OCI-LY1 (cell line): ENCODE measurements around the gene NPW.
"Not testable (repeated sequence)": the region's sequence is repeated elsewhere in the genome, so short reads cannot be mapped to it uniquely, and the experiment has no call there.

Source experiments
- H2AFZ ChIP-seq: fragments of 200-600 bp; sonication (generic), shearing (Covaris generic); 2 replicates; pipeline ENCODE4 v1.6.0; 2014; ENCODE audit warnings: antibody characterized with exemption, mild to moderate bottlenecking, low read length
- H3F3A ChIP-seq: fragments of 200-600 bp; sonication (generic), shearing (Covaris generic); 2 replicates; pipeline ENCODE4 v1.6.0; 2014; ENCODE audit warnings: mild to moderate bottlenecking, antibody characterized with exemption, low read length, moderate library complexity; ENCODE audit not compliant: insufficient read depth
- H3K27ac ChIP-seq: fragments of 200-600 bp; sonication (generic); 2 replicates; pipeline ENCODE4 v1.5.1; 2014; ENCODE audit warnings: low read length, mixed run types, mild to moderate bottlenecking, low read depth; ENCODE audit not compliant: poor library complexity, severe bottlenecking
- H3K27me3 ChIP-seq: fragments of 200-600 bp; sonication (generic); 2 replicates; pipeline ENCODE4 v1.6.0; 2014; ENCODE audit warnings: antibody characterized with exemption, mild to moderate bottlenecking, low read length, moderate library complexity; ENCODE audit not compliant: insufficient read depth
- H3K36me3 ChIP-seq: fragments of 200-600 bp; sonication (generic); 2 replicates; pipeline ENCODE4 v1.6.1; 2014; ENCODE audit warnings: mild to moderate bottlenecking, antibody characterized with exemption, low read length, moderate library complexity, mixed read lengths; ENCODE audit not compliant: insufficient read depth
- H3K4me1 ChIP-seq: fragments of 200-600 bp; sonication (generic); 2 replicates; pipeline ENCODE4 v1.5.1; 2014; ENCODE audit warnings: mild to moderate bottlenecking, low read length, moderate library complexity; ENCODE audit not compliant: insufficient read depth, severe bottlenecking
- H3K4me2 ChIP-seq: fragments of 200-600 bp; sonication (generic), shearing (Covaris generic); 2 replicates; pipeline ENCODE4 v1.6.1; 2014; ENCODE audit warnings: low read length
- H3K4me3 ChIP-seq: fragments of 200-600 bp; sonication (generic); 2 replicates; pipeline ENCODE4 v1.5.1; 2014; ENCODE audit warnings: low read length, low read depth, mild to moderate bottlenecking, mixed read lengths; ENCODE audit not compliant: poor library complexity, severe bottlenecking
- H3K79me2 ChIP-seq: fragments of 200-600 bp; shearing (Covaris generic); 2 replicates; pipeline ENCODE4 v1.6.1; 2016; ENCODE audit warnings: mixed run types, low read length, mixed read lengths; ENCODE audit not compliant: insufficient read depth
- H3K9ac ChIP-seq: fragments of 200-600 bp; sonication (generic), shearing (Covaris generic); 2 replicates; pipeline ENCODE4 v1.6.1; 2014; ENCODE audit warnings: mild to moderate bottlenecking, low read length, mixed read lengths
- H3K9me2 ChIP-seq: fragments of 200-600 bp; sonication (generic), shearing (Covaris generic); 2 replicates; pipeline ENCODE4 v1.6.1; 2014; ENCODE audit warnings: low read depth, mild to moderate bottlenecking, low read length, mixed read lengths
- H3K9me3 ChIP-seq: fragments of 200-600 bp; shearing (Covaris generic); 2 replicates; pipeline ENCODE4 v1.6.1; 2014; ENCODE audit warnings: low read length, mixed read lengths
- H4K20me1 ChIP-seq: fragments of 200-600 bp; sonication (generic), shearing (Covaris generic); 2 replicates; pipeline ENCODE4 v1.6.0; 2016; ENCODE audit warnings: mild to moderate bottlenecking, low read length; ENCODE audit not compliant: insufficient read depth
- EZH2 ChIP-seq: fragments of 200-600 bp; sonication (generic), shearing (Covaris generic); IDR thresholded peaks from 2 replicates; pipeline ENCODE4 v1.8.0; 2017; ENCODE audit warnings: borderline replicate concordance, mixed run types, mild to moderate bottlenecking, antibody characterized with exemption, low read length, moderate library complexity, mixed read lengths
- TF ChIP-seq, protein P1 (sequence below): fragments of 200-600 bp; sonication (generic), shearing (Covaris generic); IDR thresholded peaks from 2 replicates; pipeline ENCODE4 v1.5.1; 2017; ENCODE audit warnings: mild to moderate bottlenecking, antibody characterized with exemption, low read length, moderate library complexity, mixed read lengths

Gene NPW

DNA sequence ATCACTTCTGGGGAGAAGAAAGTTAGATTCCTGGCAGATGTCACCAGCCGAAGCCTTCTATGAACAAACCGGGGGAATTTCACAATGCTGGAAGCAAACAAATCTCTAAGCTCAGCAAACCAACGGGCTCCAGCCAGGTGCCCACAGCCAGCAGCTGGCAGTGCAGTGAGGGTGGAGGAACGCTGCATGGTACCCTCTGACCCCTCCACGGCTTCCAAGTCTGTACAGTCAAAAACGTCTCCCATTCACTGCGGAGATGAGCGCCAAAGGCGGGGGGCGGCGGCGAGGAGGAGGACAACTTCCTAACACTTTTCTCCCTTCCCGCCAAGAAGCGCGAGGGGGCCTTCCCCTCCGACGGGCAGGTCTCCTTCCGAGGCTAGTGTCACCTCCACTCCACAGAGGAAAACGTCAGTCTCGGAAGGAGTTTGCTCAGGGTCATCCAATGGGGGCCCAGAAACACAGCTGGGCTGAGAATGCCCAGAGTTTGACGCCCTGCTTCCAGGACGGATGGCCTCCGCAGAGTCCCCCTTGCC, 10.9 kb upstream of the NPW start:
- Histone ChIP-seq H3K27me3 (no peaks in the 10 kb centered on the region), H3K4me1 (peaks cover 56% of the 10 kb centered on the region), H3K9me3 (no peaks in the 10 kb centered on the region), H3K36me3 (0 out of 2 replicates have a peak, but pooled peaks cover 6% of the 10 kb centered on the region), H3K4me3 (peak overlapping the region; percentile 99), H3F3A (no peaks in the 10 kb centered on the region), H4K20me1 (no peaks in the 10 kb centered on the region), H3K9me2 (no peaks in the 10 kb centered on the region), H3K4me2 (peak overlapping the region; percentile 74), H3K27ac (peak overlapping the region; percentile 53), H3K79me2 (peaks cover 11% of the 10 kb centered on the region), H3K9ac (peak overlapping the region; percentile 95), H2AFZ (no peak overlapping the region)
- TF ChIP-seq, protein P1, sequence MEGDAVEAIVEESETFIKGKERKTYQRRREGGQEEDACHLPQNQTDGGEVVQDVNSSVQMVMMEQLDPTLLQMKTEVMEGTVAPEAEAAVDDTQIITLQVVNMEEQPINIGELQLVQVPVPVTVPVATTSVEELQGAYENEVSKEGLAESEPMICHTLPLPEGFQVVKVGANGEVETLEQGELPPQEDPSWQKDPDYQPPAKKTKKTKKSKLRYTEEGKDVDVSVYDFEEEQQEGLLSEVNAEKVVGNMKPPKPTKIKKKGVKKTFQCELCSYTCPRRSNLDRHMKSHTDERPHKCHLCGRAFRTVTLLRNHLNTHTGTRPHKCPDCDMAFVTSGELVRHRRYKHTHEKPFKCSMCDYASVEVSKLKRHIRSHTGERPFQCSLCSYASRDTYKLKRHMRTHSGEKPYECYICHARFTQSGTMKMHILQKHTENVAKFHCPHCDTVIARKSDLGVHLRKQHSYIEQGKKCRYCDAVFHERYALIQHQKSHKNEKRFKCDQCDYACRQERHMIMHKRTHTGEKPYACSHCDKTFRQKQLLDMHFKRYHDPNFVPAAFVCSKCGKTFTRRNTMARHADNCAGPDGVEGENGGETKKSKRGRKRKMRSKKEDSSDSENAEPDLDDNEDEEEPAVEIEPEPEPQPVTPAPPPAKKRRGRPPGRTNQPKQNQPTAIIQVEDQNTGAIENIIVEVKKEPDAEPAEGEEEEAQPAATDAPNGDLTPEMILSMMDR = no peak
- TF ChIP-seq EZH2 = no peak

DNA sequence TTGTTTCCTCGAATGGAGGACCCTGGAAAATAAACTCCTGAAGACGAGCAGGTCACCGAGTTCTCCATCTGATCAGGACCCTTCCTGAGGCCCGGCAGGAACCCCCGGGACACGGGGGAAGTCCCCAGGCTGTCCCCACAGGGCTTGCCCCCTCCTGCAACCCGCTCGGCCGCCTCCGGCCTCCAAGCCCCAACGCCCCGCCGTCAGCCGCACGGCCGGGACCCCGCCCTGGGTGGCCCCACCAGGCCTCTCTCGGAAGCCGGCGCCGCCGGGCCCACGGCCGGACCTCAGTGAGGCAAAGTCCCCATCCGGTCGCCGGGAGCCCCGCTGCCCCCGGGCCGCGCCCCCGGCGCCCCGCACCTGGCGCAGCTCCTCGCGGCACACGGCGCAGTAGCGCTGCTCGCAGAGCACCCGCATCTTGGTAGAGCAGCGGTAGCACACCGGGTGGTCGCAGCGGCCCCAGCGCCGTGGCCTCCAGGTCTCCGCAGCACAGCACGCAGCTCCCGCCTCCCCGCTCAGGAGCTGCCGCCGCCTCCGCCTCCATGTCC, 10.3 kb upstream of the NPW start:
- H3K4me2 ChIP-seq = peak overlapping the region; percentile 74
- H3F3A ChIP-seq = no peaks in the 10 kb centered on the region
- H3K9ac ChIP-seq = peak overlapping the region; percentile 95
- H3K27me3 ChIP-seq = no peaks in the 10 kb centered on the region
- no peaks in the 10 kb centered on the region for H3K9me3 ChIP-seq
- 0 out of 2 replicates have a peak, but pooled peaks cover 6% of the 10 kb centered on the region for H3K36me3 ChIP-seq
- no peak for TF ChIP-seq EZH2
- TF ChIP-seq, protein P1 = no peak
- H3K4me3 ChIP-seq = peak overlapping the region; percentile 99
- H3K9me2 ChIP-seq = no peaks in the 10 kb centered on the region
- peak overlapping the region; percentile 53 for H3K27ac ChIP-seq
- H3K4me1 ChIP-seq = peaks cover 53% of the 10 kb centered on the region
- H2AFZ ChIP-seq = no peak overlapping the region
- H3K79me2 ChIP-seq = peaks cover 11% of the 10 kb centered on the region
- no peaks in the 10 kb centered on the region for H4K20me1 ChIP-seq

DNA sequence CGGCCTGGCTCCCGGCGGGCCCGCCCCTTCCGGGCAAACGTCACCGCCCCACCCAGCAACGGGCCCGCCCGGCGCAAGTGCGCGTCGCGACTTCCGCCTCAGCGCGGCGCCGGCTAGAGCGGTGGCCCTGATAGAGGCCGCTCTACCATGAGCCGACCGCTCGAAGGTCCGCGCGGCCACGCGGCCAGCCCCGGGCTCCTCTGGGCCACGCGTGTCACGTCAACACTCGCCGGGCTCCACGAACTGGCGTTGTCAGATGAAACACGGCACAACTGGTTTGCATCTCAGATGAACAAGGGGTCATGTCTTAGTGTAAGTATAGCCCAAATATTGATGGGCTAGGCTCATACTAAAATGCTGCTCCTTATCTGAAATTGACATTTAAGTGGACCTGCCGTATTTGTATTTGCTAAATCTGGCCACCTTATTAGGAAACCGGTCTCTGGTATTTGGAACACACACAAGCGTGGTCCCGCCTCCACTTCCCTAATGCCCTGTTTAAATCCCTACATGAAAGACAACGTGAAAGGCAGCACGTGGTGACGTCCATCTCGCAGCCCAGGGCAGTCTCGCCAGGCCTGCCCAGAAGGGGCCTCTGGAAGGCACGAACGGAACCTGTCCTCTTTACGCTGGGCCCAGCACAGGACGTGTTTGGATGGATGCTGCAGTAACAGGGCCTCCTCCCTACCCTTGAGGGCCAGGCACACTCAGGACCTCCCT, 9.6 kb upstream of the NPW start, which contains the start of gene ZNF598:
ZNF598 (minus strand) TSS at position 31 of the 720 bp plus-strand sequence.
- Histone ChIP-seq H3K27ac (peak within 1 kb of the TSS; percentile 53), H4K20me1 (no peaks in the 10 kb centered on the region), H3K4me2 (peak within 1 kb of the TSS; percentile 98), H3K4me1 (peaks cover 49% of the 10 kb centered on the region), H3K9me2 (no peaks in the 10 kb centered on the region), H3K36me3 (0 out of 2 replicates have a peak, but pooled peaks cover 6% of the 10 kb centered on the region), H3K27me3 (no peaks in the 10 kb centered on the region), H3K4me3 (peak within 1 kb of the TSS; percentile 99), H3K79me2 (peaks cover 11% of the 10 kb centered on the region), H3K9ac (peak within 1 kb of the TSS; percentile 99), H3F3A (no peaks in the 10 kb centered on the region), H2AFZ (peak within 1 kb of the TSS; percentile 5; the same call in 1 of the 2 replicates), H3K9me3 (no peaks in the 10 kb centered on the region)
- TF ChIP-seq, protein P1 = no peak
- no peak for TF ChIP-seq EZH2

- H3K9ac ChIP-seq, H3K4me3 ChIP-seq, H3K27me3 ChIP-seq, H4K20me1 ChIP-seq, H3K9me2 ChIP-seq, H3F3A ChIP-seq, H3K4me2 ChIP-seq, H2AFZ ChIP-seq, H3K27ac ChIP-seq, H3K36me3 ChIP-seq, H3K9me3 ChIP-seq: not testable (repeated sequence)
- peaks cover 34% of the 10 kb centered on the region for H3K4me1 ChIP-seq
- H3K79me2 ChIP-seq = peaks cover 11% of the 10 kb centered on the region
Measured at GRCh38 chr16:2011726-2012125, 7.9 kb upstream of the NPW start.
